Head of caudate nucleus (tissue), 42 donors: ENCODE data around the gene SWI5.

ENCODE experiments used
- DNase-seq, 42 donors: peaks; one replicate each; pipeline versions ENCODE4 v3.0.0 to v3.0.0-alpha.2; 2020 to 2021; ENCODE audit warnings: mixed read lengths in 7 of 42
- intact Hi-C: fragments of 100-400 bp; cut with DNase I; formaldehyde crosslinking; loops from one replicate; pipeline ENCODE4 v1.15.0; 2022

The SWI5 gene

DNA sequence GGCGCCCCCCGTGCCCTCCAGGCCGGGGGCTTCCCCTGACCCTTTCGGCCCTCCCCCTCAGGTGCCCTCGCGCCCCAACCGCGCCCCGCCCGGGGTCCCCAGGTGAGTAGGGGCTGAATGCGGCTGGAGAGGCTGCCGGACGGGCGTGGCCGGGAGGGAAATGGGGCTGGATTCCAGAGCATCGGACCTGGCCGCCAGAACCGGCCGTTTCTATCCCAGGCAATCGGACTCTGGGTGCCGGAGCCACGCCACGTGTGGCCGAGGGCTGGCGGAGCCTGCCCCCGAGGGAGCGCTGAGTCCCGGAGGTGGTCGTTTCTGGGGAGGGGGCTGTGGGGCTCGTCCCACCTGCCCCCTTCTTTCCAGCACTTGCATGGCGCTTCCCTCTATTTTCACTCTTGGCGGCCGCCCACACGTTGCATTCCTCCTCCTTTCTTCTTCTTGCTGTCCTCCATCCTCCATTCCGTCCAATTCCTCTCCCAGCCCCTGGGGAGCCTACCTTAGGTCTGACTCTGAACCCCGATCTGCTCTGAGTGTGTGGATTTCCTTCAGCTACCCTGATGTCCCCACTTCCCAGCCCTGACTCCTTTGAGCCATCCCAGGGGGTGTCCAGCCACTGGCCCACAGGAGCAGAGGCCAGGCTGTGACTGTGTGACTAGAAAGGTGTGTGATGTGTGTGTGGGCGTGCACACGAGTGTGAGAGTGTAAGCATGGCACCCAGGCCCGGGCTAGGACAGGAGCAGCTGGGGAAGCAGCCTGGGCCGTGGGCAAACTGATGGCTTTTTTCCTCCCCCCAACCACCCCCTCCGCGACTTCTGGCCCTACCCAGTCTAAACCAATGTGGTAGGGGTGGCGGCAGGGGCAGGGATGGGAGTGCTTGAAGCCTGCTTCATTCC, 25.0 kb upstream of the SWI5 start:
- no peak for DNase-seq
- intact Hi-C loops, result no loop called here

DNA sequence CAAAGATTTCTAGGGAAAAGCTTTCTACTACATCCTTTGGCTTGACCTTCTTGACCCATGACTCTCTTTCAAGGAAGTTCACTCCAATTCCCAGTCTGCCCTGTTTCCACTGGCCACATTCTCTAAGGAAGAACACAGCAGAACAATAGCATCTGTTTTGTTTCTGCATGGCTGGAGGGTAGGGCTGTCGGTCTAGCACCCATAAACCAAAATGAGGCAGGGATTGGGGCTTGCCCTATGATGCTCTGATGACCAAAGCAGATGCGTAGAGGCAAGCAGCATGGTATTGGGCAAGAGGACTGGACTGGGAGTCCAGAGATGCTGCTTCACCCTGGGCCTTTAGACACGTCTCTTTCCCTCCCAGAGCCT, 24.4 kb upstream of the SWI5 start:
- DNase-seq, result no peak
- intact Hi-C loops, result no loop called here

DNA sequence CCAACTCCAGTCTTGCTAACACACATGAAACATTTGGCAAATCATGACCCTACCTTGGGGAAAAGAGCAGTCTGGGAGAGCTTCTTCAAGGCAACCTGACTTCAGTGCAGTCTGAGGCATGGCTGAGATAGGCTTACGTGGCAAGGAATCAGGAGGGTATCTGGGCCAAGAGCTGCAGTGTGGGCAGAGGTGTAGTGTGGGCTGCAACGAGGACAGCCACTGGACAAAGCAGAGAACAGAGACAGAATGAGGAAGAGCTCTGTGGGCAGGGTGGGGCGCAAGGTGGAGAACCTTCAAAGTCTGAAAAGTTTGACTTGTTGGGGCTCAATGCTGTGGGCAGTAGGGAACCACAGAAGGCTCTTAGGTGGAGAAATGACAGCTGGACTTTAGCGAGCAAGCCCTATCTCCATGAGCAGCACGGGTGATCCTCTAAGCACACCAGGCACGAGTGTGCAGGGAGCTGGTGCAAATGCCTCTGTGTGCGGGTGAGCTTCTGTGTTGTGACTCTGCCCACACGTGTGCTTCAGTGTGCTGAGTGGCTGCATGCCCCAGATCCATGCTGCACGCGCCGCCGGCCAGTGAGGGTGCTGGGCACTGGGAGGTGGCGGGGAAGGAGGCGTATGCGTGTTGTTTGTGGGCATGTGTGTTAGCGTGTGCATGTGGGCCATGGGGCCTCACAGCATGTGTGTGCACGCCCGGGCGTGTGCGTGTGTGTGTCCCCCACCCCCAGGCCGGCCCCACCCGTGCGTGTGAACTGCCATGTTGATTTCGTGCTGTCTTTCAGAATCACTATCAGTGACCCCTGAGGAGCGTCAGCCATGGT, 23.5 kb upstream of the SWI5 start:
- intact Hi-C loops, result no loop called here
- DNase-seq, result peak in 2 of 42 donors; percentile 34 to 38

DNA sequence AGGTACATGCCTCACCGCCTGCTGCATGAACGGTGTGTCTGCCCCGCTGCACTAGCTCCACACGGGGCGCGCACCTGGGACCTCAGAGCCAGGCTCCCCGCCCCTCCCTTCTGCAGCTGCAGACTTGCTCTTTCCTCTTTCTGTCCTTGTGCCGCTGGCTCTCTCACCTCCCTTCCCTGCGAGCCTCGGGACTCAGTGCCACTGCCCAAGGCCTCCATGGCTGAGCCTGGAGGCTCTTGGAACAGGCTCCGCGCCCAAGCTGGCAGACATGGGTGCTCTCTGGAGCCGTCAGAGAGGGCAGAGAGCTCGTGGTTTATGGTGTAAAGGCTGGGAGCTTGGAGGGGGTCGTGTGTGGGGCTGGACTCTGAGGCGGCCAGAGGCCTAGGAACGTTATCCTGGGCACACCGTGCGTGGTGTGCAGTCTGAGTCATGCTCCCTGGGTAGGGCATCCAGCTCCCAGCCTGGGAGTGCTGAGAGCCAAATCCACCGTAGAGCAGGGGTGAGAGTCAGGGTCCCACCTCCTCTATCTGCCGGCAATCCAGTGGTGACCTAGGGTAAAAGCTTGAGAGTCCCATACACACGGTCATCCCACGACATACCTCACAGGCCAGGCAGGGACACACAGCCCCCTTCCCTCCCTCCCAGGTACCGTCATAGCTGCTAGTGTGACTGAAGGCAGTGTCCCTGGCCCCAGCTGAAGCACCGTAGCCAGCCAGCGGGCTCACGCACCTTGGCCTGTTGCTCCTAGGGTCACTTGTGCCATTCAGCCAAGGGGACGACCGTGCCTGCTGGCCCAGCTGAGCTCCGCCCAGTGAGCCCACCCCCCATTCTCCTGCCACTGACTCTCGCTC, 22.7 kb upstream of the SWI5 start:
- intact Hi-C loops, result no loop called here
- peak in 3 of 42 donors; percentile 40 to 46 (median 40) for DNase-seq

DNA sequence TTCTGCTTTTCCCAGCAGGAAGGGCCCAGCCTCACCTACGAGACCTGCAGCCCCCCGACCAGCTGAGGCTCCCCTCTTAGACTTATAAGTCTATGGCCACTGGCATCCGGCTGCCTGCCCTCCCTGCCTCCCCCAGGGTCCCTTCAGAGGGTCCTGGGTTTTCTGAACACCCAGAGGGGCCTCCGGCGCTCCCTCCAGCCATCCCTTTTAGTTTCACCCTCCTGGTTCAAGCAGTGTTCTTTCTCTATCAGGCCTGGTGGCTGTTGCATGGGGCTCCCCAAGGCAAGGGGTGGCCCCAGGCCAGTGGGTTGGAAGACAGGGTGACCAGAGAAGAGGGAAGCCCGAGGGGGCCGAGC, 22.1 kb upstream of the SWI5 start:
- no peak for DNase-seq
- intact Hi-C loops, result no loop called here

DNA sequence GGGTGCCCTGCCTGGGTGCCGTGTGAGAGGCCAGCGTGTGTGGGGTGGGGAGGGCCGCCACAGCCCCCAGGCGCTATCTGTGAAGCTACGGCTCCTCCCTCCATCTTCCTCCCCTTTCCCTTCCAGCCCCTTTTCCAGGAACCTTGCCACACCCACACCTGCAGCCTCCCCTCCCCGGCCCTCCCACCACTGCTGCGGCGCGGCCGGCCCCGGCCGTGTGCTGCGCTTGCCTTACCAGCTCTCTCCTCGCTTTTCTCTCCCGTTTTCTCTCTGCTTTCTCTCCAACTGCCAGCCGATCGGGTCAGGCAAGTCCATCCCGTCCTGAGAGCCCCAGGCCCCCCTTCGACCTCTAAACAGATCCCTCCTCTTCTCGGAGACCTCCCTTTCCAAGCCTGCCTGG, 21.7 kb upstream of the SWI5 start:
- intact Hi-C loops, result no loop called here

DNA sequence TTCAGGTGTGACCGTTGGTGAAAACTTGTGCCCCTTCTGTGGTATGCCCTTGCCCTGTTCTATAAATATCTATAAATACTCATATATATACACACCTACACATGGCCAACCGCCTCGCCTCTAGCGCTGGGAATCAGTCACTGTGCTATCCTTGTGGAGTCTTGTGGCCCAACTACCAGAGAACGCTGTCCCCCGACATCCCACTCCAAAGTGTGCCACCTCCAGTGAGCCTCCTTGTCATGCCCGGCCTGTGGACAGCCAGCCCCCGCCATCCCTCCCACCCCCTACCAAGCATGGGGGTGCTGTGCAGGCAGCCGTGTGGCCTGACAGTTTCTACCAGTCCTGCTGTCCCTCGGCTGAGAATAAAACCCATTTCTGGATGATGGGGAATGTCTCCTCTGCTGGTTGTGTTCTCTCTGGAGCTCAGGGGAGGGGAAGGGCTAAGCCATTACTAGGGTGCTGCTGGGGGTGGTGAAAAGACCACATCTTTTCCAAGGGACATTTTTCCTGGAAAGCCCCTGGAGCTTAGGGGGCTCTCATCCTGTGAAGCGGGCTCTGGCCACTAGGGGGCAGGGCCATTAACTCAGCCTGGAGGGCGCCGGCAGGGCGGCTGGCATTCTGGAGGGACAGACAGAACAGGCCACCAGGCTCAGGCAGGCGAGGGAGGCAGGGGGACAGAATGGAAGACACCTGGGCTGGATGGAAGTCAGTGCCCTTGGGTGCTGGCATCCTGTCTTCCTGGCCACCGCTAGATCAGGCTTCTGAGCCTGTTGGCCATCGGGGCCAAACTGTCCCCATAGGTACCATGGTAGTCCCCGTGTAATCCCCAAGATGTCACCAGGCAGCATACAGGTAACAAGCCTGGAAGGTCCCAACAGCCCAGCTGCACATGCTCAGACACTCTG, 21.0 kb upstream of the SWI5 start:
- DNase-seq, result peak in 38 of 42 donors; percentile 21 to 86 (median 66)
- intact Hi-C loops, result no loop called here

More for the DNA sequence above, 21.7 kb upstream of the SWI5 start:
- no peak for DNase-seq

DNA sequence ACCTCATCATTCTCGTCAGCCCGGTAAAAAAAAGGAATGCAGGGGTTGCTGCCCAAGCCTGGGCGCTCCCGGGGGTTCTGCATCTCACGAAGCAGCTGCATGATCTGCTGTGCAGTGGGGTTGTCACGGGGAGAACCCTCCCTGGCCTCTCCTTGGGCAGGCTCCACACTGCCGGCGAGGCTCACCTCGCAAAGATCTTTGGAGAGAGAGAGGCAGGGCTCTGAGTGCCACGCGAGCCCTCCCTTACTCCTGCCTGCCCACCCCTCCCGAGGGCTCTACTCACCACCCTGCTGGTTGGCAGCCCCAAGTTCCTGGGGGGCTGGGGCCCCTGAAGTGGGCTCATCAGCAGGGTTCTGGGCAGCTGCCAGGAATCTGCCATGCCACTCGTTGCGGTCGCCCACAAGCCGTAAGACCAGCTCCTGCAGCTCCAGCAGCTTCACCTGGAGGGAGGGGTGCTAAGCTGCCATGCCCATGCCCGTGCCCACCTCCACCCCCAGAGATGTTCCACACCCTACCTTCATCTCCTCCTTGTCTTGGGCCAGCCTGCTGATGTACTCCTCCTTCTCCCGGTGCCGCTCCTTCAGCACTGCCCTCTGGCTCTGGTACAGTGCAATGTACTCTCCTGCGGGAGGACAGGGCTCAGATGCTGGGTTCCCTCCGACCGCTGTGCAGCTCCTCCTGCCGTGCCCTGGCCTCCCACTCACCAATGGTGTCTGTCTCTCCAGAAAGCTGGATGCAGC, 18.8 kb upstream of the SWI5 start:
- intact Hi-C loops, result no loop called here

DNA sequence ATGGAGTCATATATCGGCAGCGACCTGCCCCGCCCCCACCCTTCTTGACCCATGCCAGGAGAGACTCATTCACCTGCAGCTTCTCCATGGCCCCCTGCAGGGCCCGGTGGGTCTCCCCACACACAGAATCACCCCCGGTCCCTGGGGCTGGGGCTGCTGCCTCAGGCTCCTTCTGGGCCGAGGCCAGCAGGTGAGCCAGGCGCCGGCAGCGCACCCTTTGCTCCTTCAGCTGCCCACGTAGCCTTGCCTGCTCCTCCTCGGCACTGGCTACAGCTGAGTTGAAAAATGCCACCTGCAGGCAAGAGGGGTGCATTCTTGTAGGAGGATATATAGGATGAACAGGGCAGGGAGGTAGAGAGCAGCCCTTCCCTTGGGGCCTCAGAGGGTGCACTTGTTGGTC, 18.2 kb upstream of the SWI5 start:
- DNase-seq, result peak in 2 of 42 donors; percentile 22 to 55
- intact Hi-C loops, result no loop called here

More for the DNA sequence above, 18.8 kb upstream of the SWI5 start:
- DNase-seq, result peak in 3 of 42 donors; percentile 28 to 41 (median 38)

DNA sequence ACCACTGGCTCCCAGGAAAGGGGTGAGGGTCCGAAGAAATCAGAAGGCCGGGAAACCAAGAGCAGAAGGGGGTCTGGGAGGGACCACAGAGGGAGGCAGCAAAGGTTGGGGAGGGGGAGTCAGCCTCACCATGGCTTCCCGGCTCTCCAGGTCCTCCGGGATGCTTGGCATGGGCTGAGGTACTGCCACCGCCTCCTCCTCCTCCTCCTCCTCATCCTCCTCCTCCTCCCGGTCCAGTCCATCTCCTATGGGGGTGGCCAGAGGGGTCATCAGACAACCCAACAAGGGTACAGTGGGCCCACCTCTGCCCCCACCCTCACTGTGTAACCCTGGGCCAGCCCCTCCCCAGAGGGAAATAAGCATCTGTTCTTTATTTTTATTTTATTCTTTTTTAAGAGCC, 17.8 kb upstream of the SWI5 start:
- intact Hi-C loops, result no loop called here
- no peak for DNase-seq

DNA sequence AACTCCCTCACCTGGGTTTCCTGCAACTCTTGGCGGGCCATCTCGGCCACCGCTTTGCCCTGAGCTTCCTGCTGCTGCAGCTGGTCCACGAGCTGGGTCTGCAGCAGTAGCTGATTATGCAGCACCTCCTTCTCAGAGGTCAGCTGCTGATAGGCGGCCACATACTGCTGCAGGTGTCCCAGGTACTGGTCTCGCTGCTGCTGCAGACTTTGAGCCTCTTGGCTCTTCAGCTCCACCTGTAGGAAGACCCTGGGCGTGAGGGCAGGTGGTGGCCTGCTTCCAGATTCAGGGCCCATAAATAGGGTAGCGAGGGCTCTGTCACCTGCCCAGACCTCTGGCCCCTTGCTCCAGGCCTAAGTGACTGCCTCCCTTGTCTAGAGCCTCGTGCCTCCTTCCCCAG, 16.9 kb upstream of the SWI5 start:
- DNase-seq, result no peak
- intact Hi-C loops, result no loop called here

DNA sequence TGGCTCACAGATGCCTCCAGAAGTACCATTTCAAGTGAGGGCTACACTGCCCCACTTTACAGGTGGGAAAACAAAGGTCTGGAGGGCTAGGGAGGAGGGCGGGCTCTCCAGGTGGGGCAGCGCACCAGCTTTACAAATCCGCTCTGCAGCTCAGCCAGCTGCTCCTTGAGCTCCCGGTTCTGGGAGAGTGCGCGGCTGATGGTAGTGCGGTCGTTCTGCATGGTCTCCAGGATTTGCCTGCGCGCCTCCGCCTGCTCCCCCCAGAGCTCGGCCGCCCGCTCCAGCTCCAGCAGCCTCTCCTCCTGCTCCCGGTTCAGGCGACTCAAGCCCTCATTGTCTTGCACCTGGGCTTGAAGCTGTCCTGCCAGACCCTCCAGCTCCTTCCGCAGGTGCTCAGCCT, 15.7 kb upstream of the SWI5 start:
- DNase-seq, result no peak
- intact Hi-C loops, result no loop called here

DNA sequence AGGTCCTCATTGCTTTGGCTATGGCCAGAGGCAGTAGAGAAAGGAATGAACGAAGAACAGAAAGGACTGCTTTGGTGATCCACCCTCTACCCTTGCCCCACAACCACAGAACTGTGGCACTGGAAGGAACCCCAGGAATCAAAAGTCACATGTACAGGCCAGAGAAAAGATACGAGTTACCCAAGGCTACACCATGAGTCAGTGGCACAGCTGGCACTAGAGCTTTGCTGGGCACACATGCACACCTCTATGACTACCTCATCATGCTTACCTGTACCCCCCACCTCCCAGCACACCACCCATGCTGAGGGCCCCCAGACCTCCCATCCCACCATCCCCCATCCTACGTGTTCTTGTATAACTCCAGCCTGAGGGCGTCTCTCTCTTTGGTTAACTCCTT, 13.4 kb upstream of the SWI5 start:
- no peak for DNase-seq
- intact Hi-C loops, result no loop called here

DNA sequence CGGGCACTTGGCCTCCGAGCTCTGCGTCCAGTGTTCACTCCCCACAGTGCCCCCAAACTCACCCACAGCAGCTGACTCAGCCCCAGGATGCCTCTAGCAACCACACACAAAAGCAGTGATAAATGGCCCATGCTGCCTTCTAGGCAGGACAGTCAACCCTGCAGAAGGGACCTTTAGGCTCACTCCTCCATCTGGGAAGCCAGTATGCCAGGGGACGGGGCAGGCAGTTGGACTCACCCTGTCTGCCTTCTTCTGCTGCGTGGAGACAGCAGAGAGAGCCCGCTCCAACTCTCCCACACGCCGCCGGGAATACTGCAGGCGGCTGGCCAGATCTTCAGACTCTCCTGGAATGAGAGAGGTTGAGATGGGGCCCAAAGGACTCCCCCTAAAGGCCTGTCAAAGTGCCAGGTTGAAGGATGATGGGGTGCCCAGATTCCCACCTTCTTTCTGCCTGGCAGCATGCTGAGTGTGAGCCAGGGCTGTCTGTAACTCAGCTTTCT, 10.7 kb upstream of the SWI5 start:
- intact Hi-C loops, result no loop called here

DNA sequence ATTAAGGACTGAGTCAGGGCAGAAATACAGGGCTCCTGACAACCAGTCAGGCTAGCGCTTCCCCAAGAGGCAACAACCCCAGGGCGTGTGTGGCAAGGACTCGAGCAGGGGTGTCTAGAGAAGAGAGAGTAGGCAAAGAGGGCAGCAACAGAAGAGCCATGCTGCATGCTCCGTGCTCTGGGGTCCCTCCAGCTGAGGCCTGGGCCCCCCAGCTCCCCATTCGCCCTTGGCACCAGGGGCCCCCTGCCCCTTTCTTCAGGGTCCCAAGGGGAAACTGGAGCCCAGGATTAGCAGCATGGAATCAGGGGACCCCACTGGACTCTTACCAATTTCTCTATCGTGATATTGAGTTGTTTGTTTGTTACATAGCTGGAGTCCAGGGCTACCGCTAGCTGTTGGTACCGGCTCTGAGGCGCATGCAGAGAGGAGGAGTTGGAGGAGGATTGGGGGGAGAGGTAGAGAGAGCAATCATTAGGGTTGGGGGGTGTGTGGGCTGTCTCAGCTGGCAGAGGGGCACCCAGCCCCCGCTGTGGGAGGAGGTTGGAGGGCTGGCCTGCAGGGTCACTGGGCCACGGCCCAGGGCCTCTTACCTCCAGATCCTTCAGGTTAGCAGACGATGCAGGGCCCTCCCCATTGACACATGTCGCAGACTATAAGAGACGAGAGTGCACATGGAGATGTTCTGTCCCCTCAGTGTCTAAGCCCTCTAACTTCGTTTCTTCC, 9.0 kb upstream of the SWI5 start:
- intact Hi-C loops, result no loop called here
- peak in 1 of 42 donors; percentile 8 for DNase-seq

More for the DNA sequence above, 10.7 kb upstream of the SWI5 start:
- DNase-seq, result no peak

DNA sequence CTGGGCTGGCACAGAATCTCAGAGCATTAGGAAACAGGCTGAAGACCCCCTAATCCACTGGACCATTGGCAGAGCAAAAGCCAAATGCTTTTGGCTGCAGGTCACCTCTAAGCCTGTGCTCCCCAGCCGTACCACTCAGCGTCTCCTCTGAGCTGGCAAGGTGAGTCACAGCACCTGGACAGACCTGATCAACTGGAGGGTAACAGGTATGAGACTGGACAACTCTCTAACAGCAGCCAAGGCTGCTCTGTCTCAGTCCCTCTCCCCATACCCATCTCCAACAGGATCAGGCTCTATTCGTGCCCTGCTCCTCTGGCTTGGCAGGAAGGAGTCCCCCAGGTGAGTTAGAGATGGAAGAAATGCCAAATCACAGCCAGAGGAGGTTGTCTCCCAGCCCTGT, 5.0 kb upstream of the SWI5 start:
- intact Hi-C loops, result loop anchor here (10.0 kb wide), 1 partner anchor 154 kb away; the partner anchor contains the start of gene CERCAM

DNA sequence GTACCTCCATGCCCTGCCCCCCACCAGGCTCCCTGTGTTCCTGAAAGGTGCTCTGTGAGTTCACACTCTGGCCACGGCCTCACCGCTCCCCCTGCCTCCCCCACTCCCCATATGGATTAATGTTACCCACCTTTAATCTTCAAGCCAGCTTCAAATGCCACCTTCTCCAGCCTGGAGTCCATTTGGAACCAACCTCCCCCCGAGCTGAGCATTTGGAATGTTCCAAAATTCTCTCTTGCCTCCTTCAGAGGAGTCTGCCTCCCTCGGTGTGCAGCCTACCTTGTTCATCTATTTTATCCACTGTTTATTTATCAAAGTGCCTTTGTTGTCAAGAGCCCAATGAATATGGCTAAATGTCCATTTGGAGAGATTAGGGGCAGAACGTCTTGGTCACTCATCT, 4.6 kb upstream of the SWI5 start:
- intact Hi-C loops, result loop anchor here (10.0 kb wide), 1 partner anchor 153 kb away; the partner anchor contains the start of gene CERCAM
- no peak for DNase-seq

More for the DNA sequence above, 5.0 kb upstream of the SWI5 start:
- no peak for DNase-seq
